PC-3 (cell line): Measurements from ENCODE around the gene RAMP1. TPM values are rescaled to one million over a fixed set of nuclear protein-coding genes. Genes with fewer than 3 reads are reported as not detected.

ENCODE experiments used
- ATAC-seq: fragments of 200-7000 bp; cut with Tn5 transposase; 2 replicates; pipeline ENCODE4 v1.9.1; 2020; ENCODE audit warnings: mild to moderate bottlenecking, moderate library complexity
- Bru-seq: library from RNA; stranded (reverse); fragments of 400-500 nt; gene quantifications from one replicate; lab custom pipeline; 2021; lab: Mats Ljungman, UMichigan
- BruChase-seq, 2 experiments: library from RNA; stranded (reverse); fragments of 400-500 nt; gene quantifications; one replicate each; lab custom pipeline; 2021; lab: Mats Ljungman, UMichigan
- BruUV-seq: library from RNA; stranded (reverse); fragments of 400-500 nt; replicated peaks from 2 replicates; lab custom pipeline; 2021; lab: Mats Ljungman, UMichigan
- CTCF ChIA-PET: fragments of 300-600 bp; sonication (Branson Sonifier 250); formaldehyde crosslinking; loops from one replicate; lab custom pipeline; 2022; ENCODE audit warnings: antibody characterized with exemption; lab: Charles Lee
- POLR2A ChIA-PET: fragments of 300-600 bp; sonication (Branson Sonifier 250); formaldehyde crosslinking; loops from one replicate; lab custom pipeline; 2022; ENCODE audit warnings: antibody characterized with exemption; ENCODE audit not compliant: unreplicated experiment; lab: Charles Lee
- DNase-seq: peaks from one replicate; pipeline ENCODE4 v3.0.0-alpha.2; 2015
- H2AFZ ChIP-seq: fragments of 300-600 bp; sonication (generic); 2 replicates; pipeline ENCODE4 v1.6.0; 2016; ENCODE audit warnings: antibody characterized with exemption, low read length
- H3F3A ChIP-seq: fragments of 300-600 bp; sonication (generic); one replicate; pipeline ENCODE4 v1.6.0; 2017; ENCODE audit warnings: antibody characterized with exemption, low read length, control low read depth, mild to moderate bottlenecking; ENCODE audit not compliant: unreplicated experiment
- H3K27ac ChIP-seq: fragments of 300-600 bp; sonication (generic); 2 replicates; pipeline ENCODE4 v1.5.1; 2016; ENCODE audit warnings: mild to moderate bottlenecking, low read length
- H3K27me3 ChIP-seq: fragments of 300-600 bp; sonication (generic); 2 replicates; pipeline ENCODE4 v1.6.1; 2016; ENCODE audit warnings: low read length, mixed read lengths
- H3K36me3 ChIP-seq: fragments of 300-600 bp; sonication (generic); 2 replicates; pipeline ENCODE4 v1.6.1; 2016; ENCODE audit warnings: low read depth, mixed run types, low read length, mixed read lengths
- H3K4me1 ChIP-seq: fragments of 300-600 bp; sonication (generic); 2 replicates; pipeline ENCODE4 v1.5.1; 2016; ENCODE audit warnings: low read length; ENCODE audit not compliant: insufficient read depth
- H3K4me2 ChIP-seq: fragments of 300-600 bp; sonication (generic); 2 replicates; pipeline ENCODE4 v1.6.0; 2016; ENCODE audit warnings: low read length
- H3K4me3 ChIP-seq: fragments of 300-600 bp; sonication (generic); 2 replicates; pipeline ENCODE4 v1.5.1; 2016; ENCODE audit warnings: mild to moderate bottlenecking, low read length, mixed read lengths
- H3K79me2 ChIP-seq: fragments of 300-600 bp; sonication (generic); 2 replicates; pipeline ENCODE4 v1.6.1; 2017; ENCODE audit warnings: low read length, mixed read lengths
- H3K9ac ChIP-seq: fragments of 300-600 bp; sonication (generic); 2 replicates; pipeline ENCODE4 v1.6.0; 2016; ENCODE audit warnings: mild to moderate bottlenecking, low read length
- H3K9me2 ChIP-seq: fragments of 300-600 bp; sonication (generic); replicated peaks from 2 replicates; pipeline ENCODE4 v1.6.1; 2016; ENCODE audit warnings: mixed run types, low read length, mixed read lengths
- H3K9me3 ChIP-seq: fragments of 300-600 bp; sonication (generic); 2 replicates; pipeline ENCODE4 v1.6.1; 2016; ENCODE audit warnings: low read length, mixed read lengths
- H4K20me1 ChIP-seq: fragments of 300-600 bp; sonication (generic); 2 replicates; pipeline ENCODE4 v1.6.1; 2016; ENCODE audit warnings: low read length, mixed read lengths
- CTCF ChIP-seq: fragments of 300-600 bp; sonication (generic); conservative IDR thresholded peaks from 2 replicates; pipeline ENCODE4 v1.5.1; 2017; ENCODE audit warnings: antibody characterized with exemption, low read depth, mild to moderate bottlenecking, low read length
- EZH2 ChIP-seq: fragments of 300-600 bp; sonication (generic); IDR thresholded peaks from one replicate; pipeline ENCODE4 v1.6.1; 2017; ENCODE audit warnings: antibody characterized with exemption, mild to moderate bottlenecking, low read length; ENCODE audit not compliant: unreplicated experiment
- EZH2phosphoT487 ChIP-seq: fragments of 300-600 bp; sonication (generic); IDR thresholded peaks from 2 replicates; pipeline ENCODE4 v1.6.1; 2018; ENCODE audit warnings: mild to moderate bottlenecking, antibody characterized with exemption, low read length, borderline replicate concordance
- intact Hi-C: fragments of 100-400 bp; cut with micrococcal nuclease; formaldehyde crosslinking; loops from 2 replicates; pipeline ENCODE4 v1.9.0; 2023
- long read RNA-seq: library from polyadenylated mRNA; unstranded; transcript quantifications from one replicate; pipeline ENCODE4 v2.0.0, GENCODE V29; 2021; ENCODE audit not compliant: unreplicated experiment
- total RNA-seq: library from RNA; depleted of rRNA; stranded (reverse); fragments of >200 nt; gene quantifications from 2 replicates; pipeline ENCODE4 v1.2.3, GENCODE V29; 2014; rRNA removed

Gene RAMP1
- 210 and 248 TPM in 2 replicates for total RNA-seq
- Bru-seq, nascent RNA: percentile 78 among the genes with signal in this experiment
- BruChase-seq, experiment 1, labeled RNA remaining after a 6-hour chase: percentile 83 among the genes with signal in this experiment
- percentile 91 among the genes with signal in this experiment for BruChase-seq, experiment 2, labeled RNA remaining after a 2-hour chase
- long read RNA-seq, transcript RAMP1-201 (3 exons, 910 nt): major isoform, 116 of 162 reads
- long read RNA-seq, transcript RAMP1-203 (3 exons, 857 nt): minor isoform, 11 of 162 reads
- long read RNA-seq, partial matches to known transcripts: 24 of 162 reads
- long read RNA-seq, other reads (novel, unspliced or antisense): 8 of 162 reads

- H3K4me3 ChIP-seq: peak within 1 kb of the TSS; percentile 76
- H3K79me2 ChIP-seq: peaks cover 54% of the 10 kb centered on the region
- H3K9me2 ChIP-seq: no peaks in the 10 kb centered on the region
- DNase-seq (peak; percentile 62), ATAC-seq (peak; percentile 6)
- peak within 1 kb of the TSS; percentile 90 for H3K27ac ChIP-seq
- TF ChIP-seq EZH2phosphoT487: no peak
- no peak for TF ChIP-seq CTCF
- no peak for TF ChIP-seq EZH2
- H3K9me3 ChIP-seq: no peaks in the 10 kb centered on the region
- no TSS peak for BruUV-seq
- no peaks in the 10 kb centered on the region for H4K20me1 ChIP-seq
- no peaks in the 10 kb centered on the region for H3F3A ChIP-seq
- CTCF ChIA-PET: interaction anchor here (0.6 kb wide), 1 partner anchor 111 kb away, joined by 3 read pairs; no protein-coding TSS in a partner anchor
- intact Hi-C loops: loop anchor here (2.0 to 10.0 kb wide), 3 partner anchors 107 to 203 kb away; partner anchors contain the start of genes SCLY and UBE2F
- peak within 1 kb of the TSS; percentile 65 for H2AFZ ChIP-seq
- H3K27me3 ChIP-seq: no peaks in the 10 kb centered on the region
- POLR2A ChIA-PET: no interaction called here
- peaks cover 52% of the 10 kb centered on the region for H3K4me1 ChIP-seq
- peak within 1 kb of the TSS; percentile 74 for H3K9ac ChIP-seq
- no peaks in the 10 kb centered on the region for H3K36me3 ChIP-seq
- H3K4me2 ChIP-seq: peak within 1 kb of the TSS; percentile 92
Observed at GRCh38 chr2:237859533-237860272, at the start of gene RAMP1. Gene RAMP1, plus strand, starts transcription at chr2:237859623. Its CDS starts 53 bp downstream, at chr2:237859676.

GRCh38 chr2:237815637-237816036, 43.8 kb upstream of the RAMP1 start:
- no peak overlapping the region for H3K4me2 ChIP-seq
- H3F3A ChIP-seq: no peaks in the 10 kb centered on the region
- no peaks in the 10 kb centered on the region for H3K79me2 ChIP-seq
- no peak for ATAC-seq
- H3K27me3 ChIP-seq: 0 out of 2 replicates have a peak, but pooled peaks cover 3% of the 10 kb centered on the region
- no peaks in the 10 kb centered on the region for H3K36me3 ChIP-seq
- no TSS peak for BruUV-seq
- no peaks in the 10 kb centered on the region for H3K9me3 ChIP-seq
- H3K27ac ChIP-seq: no peak overlapping the region
- DNase-seq: no peak
- no peak overlapping the region for H3K9ac ChIP-seq
- TF ChIP-seq EZH2 (no peak), EZH2phosphoT487 (no peak), CTCF (no peak)
- no peaks in the 10 kb centered on the region for H4K20me1 ChIP-seq
- H3K9me2 ChIP-seq: no peaks in the 10 kb centered on the region
- CTCF ChIA-PET: no interaction called here
- POLR2A ChIA-PET: interaction anchor here (0.6 kb wide), 1 partner anchor 11 kb away, joined by 3 read pairs; no protein-coding TSS in a partner anchor
- intact Hi-C loops: no loop called here
- H2AFZ ChIP-seq: no peak overlapping the region
- H3K4me3 ChIP-seq: no peak overlapping the region
- H3K4me1 ChIP-seq: peaks cover 16% of the 10 kb centered on the region
